C4-2B (cell line): ENCODE results near the gene VGLL4.

ENCODE experiments used
- CTCF ChIP-seq: fragments of 450-650 bp; conservative IDR thresholded peaks from 2 replicates; pipeline ENCODE4 v1.5.1; 2017; ENCODE audit warnings: mild to moderate bottlenecking
- ZFX ChIP-seq: fragments of 450-650 bp; IDR thresholded peaks from 2 replicates; pipeline ENCODE4 v1.6.1; 2017

GRCh38 chr3:11556851-11557644, 86.7 kb downstream of the VGLL4 start:
- TF ChIP-seq CTCF (no peak), ZFX (no peak)
